Measurements from ENCODE around the gene AIRE. TPM values are rescaled to one million over a fixed set of nuclear protein-coding genes. Genes with fewer than 3 reads are reported as not detected.
A peak's percentile ranks its signal among the peaks of the same experiment; 100 is the strongest.

The AIRE gene
- polyA plus RNA-seq, 6 donors from 2014 or later: 0.34 to 1.7 (median 0.77) TPM

GRCh38 chr21:44291078-44291935, 5.6 kb downstream of the AIRE start:
- no peak for DNase-seq
- H3K4me1 Mint-ChIP-seq: peaks cover 16 to 38% (median 29%) of the 10 kb centered on the region in 3 donors
- H3K27me3 Mint-ChIP-seq: peaks cover 0 to 17% (median 9%) of the 10 kb centered on the region in 3 donors
- peak overlapping the region in 1 of 8 donors; percentile 14 for H3K4me3 Mint-ChIP-seq
- H3K27ac Mint-ChIP-seq: peak overlapping the region in 2 of 6 donors; percentile 79 to 80
- no peaks in the 10 kb centered on the region for H3K36me3 Mint-ChIP-seq
- no peaks in the 10 kb centered on the region for H3K9me3 Mint-ChIP-seq
- ATAC-seq (ENCODE audit: low read depth in 2 of 2): no peak

GRCh38 chr21:44291936-44292811, 6.5 kb downstream of the AIRE start:
- no peak for ATAC-seq (ENCODE audit: low read depth in 2 of 2)
- DNase-seq: no peak
- Mint-ChIP-seq H3K36me3 (no peaks in the 10 kb centered on the region), H3K4me3 (peak overlapping the region in 1 of 8 donors; percentile 48), H3K4me1 (peaks cover 17 to 38% (median 29%) of the 10 kb centered on the region in 3 donors), H3K27me3 (peaks cover 0 to 17% (median 9%) of the 10 kb centered on the region in 3 donors), H3K27ac (peak overlapping the region in 4 of 6 donors; percentile 2 to 82 (median 52)), H3K9me3 (no peaks in the 10 kb centered on the region)

- Mint-ChIP-seq H3K27me3 (peaks cover 0 to 13% (median 5%) of the 10 kb centered on the region in 3 donors), H3K36me3 (no peaks in the 10 kb centered on the region), H3K4me1 (peaks cover 21 to 43% (median 33%) of the 10 kb centered on the region in 3 donors), H3K9me3 (no peaks in the 10 kb centered on the region), H3K27ac (peak overlapping the region in 1 of 6 donors; percentile 44), H3K4me3 (no peak overlapping the region)
- ATAC-seq (ENCODE audit: low read depth in 2 of 2): no peak
- DNase-seq: no peak
Measured at GRCh38 chr21:44292812-44293195, 7.1 kb downstream of the AIRE start.

GRCh38 chr21:44293551-44294231, 8.0 kb downstream of the AIRE start:
- Mint-ChIP-seq H3K27ac (no peak overlapping the region), H3K4me3 (peak overlapping the region in 1 of 8 donors; percentile 20), H3K4me1 (peaks cover 29 to 52% (median 37%) of the 10 kb centered on the region in 3 donors), H3K36me3 (no peaks in the 10 kb centered on the region), H3K27me3 (peaks cover 0 to 5% (median 0%) of the 10 kb centered on the region in 3 donors), H3K9me3 (no peaks in the 10 kb centered on the region)
- DNase-seq (no peak), ATAC-seq (ENCODE audit: low read depth in 2 of 2) (no peak)

GRCh38 chr21:44294391-44295162, 8.9 kb downstream of the AIRE start:
- no peak for ATAC-seq (ENCODE audit: low read depth in 2 of 2)
- Mint-ChIP-seq H3K9me3 (no peaks in the 10 kb centered on the region), H3K4me3 (peak overlapping the region in 5 of 8 donors; percentile 36 to 70 (median 63)), H3K27ac (peak overlapping the region in 3 of 6 donors; percentile 29 to 86 (median 81)), H3K36me3 (no peaks in the 10 kb centered on the region), H3K27me3 (no peaks in the 10 kb centered on the region), H3K4me1 (peaks cover 35 to 61% (median 42%) of the 10 kb centered on the region in 3 donors)
- no peak for DNase-seq

- peak in 1 of 2 donors; percentile 1 for ATAC-seq (ENCODE audit: low read depth in 2 of 2)
- peaks cover 35 to 56% (median 42%) of the 10 kb centered on the region in 3 donors for H3K4me1 Mint-ChIP-seq
Measured at GRCh38 chr21:44295163-44295573, 9.5 kb downstream of the AIRE start.

GRCh38 chr21:44295646-44296045, 10.0 kb downstream of the AIRE start:
- Mint-ChIP-seq H3K4me3 (peak overlapping the region in 6 of 8 donors; percentile 43 to 86 (median 64)), H3K9me3 (no peaks in the 10 kb centered on the region), H3K4me1 (peaks cover 35 to 52% (median 38%) of the 10 kb centered on the region in 3 donors), H3K27ac (peak overlapping the region; percentile 42 to 91 (median 82)), H3K36me3 (no peaks in the 10 kb centered on the region), H3K27me3 (no peaks in the 10 kb centered on the region)
- DNase-seq (no peak), ATAC-seq (ENCODE audit: low read depth in 2 of 2) (peak; percentile 3 to 7)

More at GRCh38 chr21:44295163-44295573, 9.5 kb downstream of the AIRE start:
- Mint-ChIP-seq H3K9me3 (no peaks in the 10 kb centered on the region), H3K27ac (peak overlapping the region; percentile 21 to 91 (median 82)), H3K27me3 (no peaks in the 10 kb centered on the region), H3K4me3 (peak overlapping the region in 7 of 8 donors; percentile 19 to 86 (median 60)), H3K36me3 (no peaks in the 10 kb centered on the region)
- DNase-seq: no peak

- DNase-seq (no peak), ATAC-seq (ENCODE audit: low read depth in 2 of 2) (no peak)
- no peaks in the 10 kb centered on the region for H3K36me3 Mint-ChIP-seq
- no peaks in the 10 kb centered on the region for H3K27me3 Mint-ChIP-seq
- H3K4me1 Mint-ChIP-seq: peaks cover 40 to 56% (median 40%) of the 10 kb centered on the region in 3 donors
- peak overlapping the region in 1 of 8 donors; percentile 70 for H3K4me3 Mint-ChIP-seq
- H3K9me3 Mint-ChIP-seq: no peaks in the 10 kb centered on the region
- peak overlapping the region in 2 of 6 donors; percentile 81 to 86 for H3K27ac Mint-ChIP-seq
Measured at GRCh38 chr21:44296103-44296519, 10.4 kb downstream of the AIRE start.

GRCh38 chr21:44296916-44297315, 11.2 kb downstream of the AIRE start:
- no peak overlapping the region for H3K27ac Mint-ChIP-seq
- H3K4me1 Mint-ChIP-seq: peaks cover 42 to 59% (median 47%) of the 10 kb centered on the region in 3 donors
- no peak for ATAC-seq (ENCODE audit: low read depth in 2 of 2)
- no peak for DNase-seq
- H3K9me3 Mint-ChIP-seq: no peaks in the 10 kb centered on the region
- H3K4me3 Mint-ChIP-seq: no peak overlapping the region
- no peaks in the 10 kb centered on the region for H3K36me3 Mint-ChIP-seq
- H3K27me3 Mint-ChIP-seq: no peaks in the 10 kb centered on the region

- H3K4me1 Mint-ChIP-seq: peaks cover 44 to 60% (median 54%) of the 10 kb centered on the region in 3 donors
- no peaks in the 10 kb centered on the region for H3K27me3 Mint-ChIP-seq
- H3K27ac Mint-ChIP-seq: peak overlapping the region; percentile 89 to 99 (median 95)
- no peaks in the 10 kb centered on the region for H3K36me3 Mint-ChIP-seq
- peak overlapping the region; percentile 34 to 91 (median 60) for H3K4me3 Mint-ChIP-seq
- ATAC-seq (ENCODE audit: low read depth in 2 of 2): peak; percentile 55 to 57
- peak; percentile 72 for DNase-seq
- no peaks in the 10 kb centered on the region for H3K9me3 Mint-ChIP-seq
Measured at GRCh38 chr21:44297525-44298290, 12.0 kb downstream of the AIRE start.

- Mint-ChIP-seq H3K27me3 (no peaks in the 10 kb centered on the region), H3K27ac (peak overlapping the region; percentile 89 to 99 (median 95))
Measured at GRCh38 chr21:44298301-44298700, 12.6 kb downstream of the AIRE start.

More at GRCh38 chr21:44298301-44298700, 12.6 kb downstream of the AIRE start:
- H3K4me1 Mint-ChIP-seq: peaks cover 45 to 66% (median 60%) of the 10 kb centered on the region in 3 donors
- no peaks in the 10 kb centered on the region for H3K36me3 Mint-ChIP-seq
- no peaks in the 10 kb centered on the region for H3K9me3 Mint-ChIP-seq
- peak overlapping the region in 7 of 8 donors; percentile 34 to 91 (median 77) for H3K4me3 Mint-ChIP-seq
- ATAC-seq (ENCODE audit: low read depth in 2 of 2) (no peak), DNase-seq (no peak)

Data from naive B cell (primary cell).